Measurements from ENCODE around the gene GNE.
"Not testable (repeated sequence)": the region's sequence is repeated elsewhere in the genome, so short reads cannot be mapped to it uniquely, and the experiment has no call there.

GNE gene

GRCh38 chr9:36204906-36205547 is 53.2 kb downstream of the GNE start:
- no peak for DNase-seq

- DNase-seq: no peak
These were observed 63.8 kb downstream of the GNE start for GRCh38 chr9:36194326-36195000.

DNA sequence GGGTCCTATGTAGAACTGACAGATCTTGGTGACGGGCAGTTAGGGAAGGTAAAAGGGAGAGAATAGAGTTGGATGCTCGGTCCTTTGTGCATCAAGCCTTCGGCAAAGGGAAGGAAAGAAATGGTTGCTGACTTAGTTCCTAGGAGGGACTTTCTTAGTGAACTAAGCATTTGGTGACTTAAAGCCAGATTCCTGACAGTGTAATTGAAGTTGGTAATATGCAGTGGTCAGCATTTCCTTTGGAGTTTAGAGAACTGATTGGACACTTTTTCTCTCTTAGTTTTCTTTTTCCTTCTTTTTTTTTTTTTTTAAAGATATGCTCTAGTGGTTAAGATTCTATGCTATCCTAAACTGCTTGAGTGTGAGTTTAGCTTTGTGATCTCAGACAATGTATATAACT is 65.2 kb downstream of the GNE start:
- no peak for DNase-seq

- no peak for DNase-seq
These were observed 66.1 kb downstream of the GNE start for GRCh38 chr9:36192196-36192595.

DNA sequence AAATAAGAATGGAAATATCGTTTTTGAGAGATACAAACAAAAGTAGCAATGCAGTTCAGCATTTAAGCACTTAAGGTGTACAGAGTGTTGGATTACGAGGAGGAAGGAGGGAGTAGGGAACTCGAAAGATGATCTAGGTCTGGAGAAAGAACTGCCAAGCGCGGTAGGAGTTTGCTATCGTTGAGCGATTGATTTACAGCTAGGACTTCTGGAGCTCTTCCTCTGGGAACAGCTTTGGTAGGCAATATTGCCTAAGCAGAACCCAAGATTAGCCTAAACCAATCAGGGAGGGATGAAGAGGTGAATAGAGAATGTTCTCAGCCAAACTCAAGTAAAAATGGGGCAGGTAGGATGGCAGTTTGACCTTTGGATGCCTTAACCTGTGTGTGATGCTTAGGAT is 66.6 kb downstream of the GNE start:
- no peak for DNase-seq

GRCh38 chr9:36191290-36191645 is 67.0 kb downstream of the GNE start:
- peak; percentile 57 for DNase-seq

GRCh38 chr9:36190388-36191289 is 67.6 kb downstream of the GNE start, which contains the start of gene CLTA:
Gene CLTA (plus strand): TSS chr9:36190921. CDS start chr9:36191057, 136 bp downstream.
- peak; percentile 96 for DNase-seq

GRCh38 chr9:36189976-36190375 is 68.3 kb downstream of the GNE start:
- no peak for DNase-seq

DNA sequence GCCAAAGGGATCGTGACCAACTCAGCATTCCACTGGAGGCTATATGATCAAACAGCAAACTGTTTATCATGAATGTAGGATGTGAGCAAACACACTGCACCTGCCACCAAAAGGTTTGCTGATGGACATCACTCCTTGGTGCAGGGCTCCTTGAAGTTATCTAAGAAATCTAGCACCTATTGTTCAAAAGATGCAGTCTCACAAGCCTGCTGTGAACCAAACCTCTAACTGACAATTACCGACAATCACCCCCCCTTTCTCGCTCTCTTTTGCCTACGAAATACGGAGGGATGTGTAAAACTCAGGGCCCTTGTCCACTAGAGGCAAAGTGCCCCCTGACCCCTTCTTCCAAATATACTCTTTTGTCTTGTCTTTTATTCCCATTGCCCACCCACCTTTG is 70.0 kb downstream of the GNE start:
- no peak for DNase-seq

GRCh38 chr9:36187414-36187813 is 70.8 kb downstream of the GNE start:
- DNase-seq: no peak

DNA sequence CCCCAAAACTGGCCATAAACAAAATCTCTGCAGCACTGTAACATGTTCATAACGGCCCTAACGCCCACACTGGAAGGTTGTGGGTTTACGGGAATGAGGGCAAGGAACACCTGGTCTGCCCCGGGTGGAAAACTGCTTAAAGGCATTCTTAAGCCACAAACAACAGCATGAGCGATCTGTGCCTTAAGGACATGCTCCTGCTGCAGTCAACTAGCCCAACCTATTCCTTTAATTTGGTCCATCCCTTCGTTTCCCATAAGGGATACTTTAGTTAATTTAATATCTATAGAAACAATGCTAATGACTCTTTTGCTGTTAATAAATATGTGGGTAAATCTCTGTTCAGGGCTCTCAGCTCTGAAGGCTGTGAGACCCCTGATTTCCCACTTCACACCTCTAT is 78.0 kb downstream of the GNE start:
- DNase-seq: not testable (repeated sequence)

DNA sequence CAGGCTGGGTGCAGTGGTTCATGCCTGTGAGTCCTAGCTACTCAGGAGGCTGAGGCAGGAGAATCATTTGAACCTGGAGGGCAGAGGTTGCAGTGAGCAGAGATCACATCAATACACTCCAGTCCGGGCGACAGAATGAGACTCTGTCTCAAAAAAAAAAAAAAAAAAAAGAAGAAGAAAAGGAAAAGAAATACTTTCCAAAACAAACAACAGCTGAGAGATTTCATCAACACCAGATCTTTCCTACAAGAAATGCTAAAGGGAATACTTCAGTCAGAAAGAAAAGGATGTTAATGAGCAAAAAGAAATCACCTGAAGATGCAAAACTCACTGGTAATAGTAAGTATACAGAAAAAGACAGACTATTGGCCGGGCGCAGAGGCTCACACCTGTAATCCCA is 80.7 kb downstream of the GNE start:
- DNase-seq: no peak

DNA sequence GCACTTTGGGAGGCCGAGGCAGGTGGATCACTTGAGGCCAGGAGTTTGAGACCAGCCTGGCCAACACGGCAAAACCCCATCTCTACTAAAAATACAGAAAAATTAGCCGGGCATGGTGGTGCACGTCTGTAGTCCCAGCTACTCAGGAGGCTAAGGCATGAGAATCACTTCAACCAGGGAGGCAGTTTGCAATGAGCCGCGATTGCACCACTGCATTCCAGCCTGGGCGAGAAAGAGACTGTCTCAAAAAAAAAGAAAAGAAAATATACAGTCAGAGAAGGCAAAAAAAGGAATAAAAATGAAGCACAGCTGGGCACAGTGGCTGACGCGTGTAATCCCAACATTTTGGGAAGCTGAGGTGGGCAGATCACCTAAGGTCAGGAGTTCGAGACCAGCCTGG is 81.8 kb downstream of the GNE start:
- not testable (repeated sequence) for DNase-seq

GRCh38 chr9:36175209-36175608 is 83.0 kb downstream of the GNE start:
- not testable (repeated sequence) for DNase-seq

DNA sequence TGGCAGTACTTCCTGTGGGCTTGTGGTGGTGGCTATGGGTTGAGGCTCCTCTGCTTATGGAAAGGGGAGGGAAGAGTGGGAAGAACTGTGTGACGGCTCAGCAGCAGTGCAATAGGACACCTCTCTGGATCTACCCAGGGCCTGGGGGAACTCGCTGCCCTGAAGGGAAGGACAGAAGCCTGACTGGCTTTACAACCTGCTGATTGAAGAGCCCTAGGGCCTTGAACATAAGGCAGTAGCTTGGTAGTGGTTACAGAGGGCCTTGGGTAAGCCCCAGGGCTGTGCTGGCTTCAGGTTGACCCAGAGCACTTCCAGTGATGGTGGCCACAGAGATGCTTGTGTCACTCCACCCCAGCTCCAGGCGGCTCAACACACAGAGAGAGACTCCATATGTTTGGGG is 83.5 kb downstream of the GNE start:
- DNase-seq: no peak

- DNase-seq: no peak
These were observed 84.0 kb downstream of the GNE start for GRCh38 chr9:36174271-36174670.

GRCh38 chr9:36173861-36174260 is 84.4 kb downstream of the GNE start:
- DNase-seq: no peak

- DNase-seq: no peak
These were observed 87.7 kb downstream of the GNE start for GRCh38 chr9:36170531-36170930.

- DNase-seq: no peak
These were observed 88.5 kb downstream of the GNE start for GRCh38 chr9:36169708-36170107.

DNA sequence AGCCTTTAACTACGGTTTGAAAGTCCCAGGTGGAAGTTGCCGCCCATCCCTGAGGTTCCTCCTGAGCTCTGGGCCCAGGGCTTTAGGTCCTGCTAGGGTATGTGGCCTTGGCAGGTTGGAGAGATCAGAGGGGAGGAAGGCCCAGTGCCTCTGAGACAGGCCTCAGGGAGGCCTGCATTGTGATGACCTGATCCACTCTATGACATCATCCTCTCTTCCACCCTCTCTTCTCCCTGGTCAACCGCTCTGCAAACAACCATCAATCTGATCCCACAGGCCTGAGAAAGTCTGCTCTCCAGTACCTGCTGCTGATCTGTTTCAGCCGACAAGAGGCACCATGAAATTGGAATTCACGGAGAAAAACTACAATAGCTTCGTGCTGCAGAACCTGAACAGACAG is 89.1 kb downstream of the GNE start, which contains the start of gene CCIN:
Gene CCIN (plus strand): TSS at position 223 of the 400 bp plus-strand sequence. CDS start 115 bp downstream, at position 338.
- DNase-seq: no peak

DNA sequence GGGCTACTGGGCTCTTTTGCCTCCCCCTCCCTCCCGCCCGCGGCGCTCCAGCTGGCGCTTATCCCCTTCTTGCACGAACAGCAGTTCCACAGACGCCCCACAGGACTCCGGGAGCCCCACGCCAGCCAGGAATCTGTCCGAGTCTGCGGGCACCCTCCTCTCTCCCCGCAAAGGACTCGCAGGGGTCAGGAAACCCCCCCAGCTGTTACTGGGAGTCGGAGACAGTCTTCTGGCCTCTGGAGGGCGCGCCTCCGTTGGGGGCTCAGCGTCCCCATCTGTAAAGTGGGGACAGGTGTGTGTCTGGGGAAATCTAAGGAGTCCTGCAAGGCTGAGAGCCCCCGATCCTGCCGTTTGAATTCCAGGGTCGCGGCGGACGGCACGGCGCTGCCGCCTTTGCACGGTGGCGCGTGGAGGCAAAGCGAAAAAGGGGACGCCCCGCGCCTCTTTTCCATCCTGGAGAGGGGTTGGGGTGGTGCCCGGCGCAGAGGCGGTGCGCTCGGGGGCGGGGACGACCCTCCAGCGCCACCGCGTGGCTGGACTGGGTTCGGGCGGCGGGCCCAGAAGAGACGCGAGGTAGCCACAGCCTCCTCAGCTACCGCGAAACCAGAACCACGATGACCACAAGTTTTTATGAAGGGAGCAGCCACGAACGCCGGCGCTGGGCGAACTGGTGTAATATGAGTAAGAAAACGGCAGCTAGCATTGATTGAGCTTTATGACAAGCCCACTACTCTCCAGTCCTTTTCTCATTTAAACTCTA is 91.9 kb downstream of the GNE start:
- peak; percentile 88 for DNase-seq

DNA sequence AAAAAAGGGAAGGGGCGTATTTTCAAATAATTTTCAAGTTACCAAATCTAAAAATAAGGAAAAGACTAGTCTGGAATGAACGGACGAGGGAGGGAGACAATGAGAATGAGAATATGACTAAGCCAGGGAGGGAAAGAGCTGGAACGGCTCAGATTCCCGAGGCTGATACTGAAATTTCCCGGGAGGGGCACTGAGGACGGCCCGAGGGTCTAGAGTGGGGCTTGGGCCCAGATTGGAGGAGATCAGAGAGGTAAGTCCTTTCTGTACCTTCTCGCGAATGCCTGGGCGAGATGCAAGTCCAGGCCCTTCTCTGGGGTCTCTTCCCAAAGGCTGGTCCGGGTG is 92.5 kb downstream of the GNE start:
- no peak for DNase-seq

- DNase-seq: no peak
These were observed 93.3 kb downstream of the GNE start for GRCh38 chr9:36164989-36165388.

All from activated CD4-positive, alpha-beta T cell treated with anti-CD3 and anti-CD28 coated beads for 48 hours (primary cell).